GM19328 (cell line): Measurements from ENCODE around the gene B4GALT3.

Source experiments
- ATAC-seq: cut with Tn5 transposase; IDR thresholded peaks from one replicate; pipeline ENCODE4 v1.9.1; 2021; ENCODE audit warnings: mild to moderate bottlenecking, moderate library complexity; ENCODE audit not compliant: unreplicated experiment

The B4GALT3 gene

DNA sequence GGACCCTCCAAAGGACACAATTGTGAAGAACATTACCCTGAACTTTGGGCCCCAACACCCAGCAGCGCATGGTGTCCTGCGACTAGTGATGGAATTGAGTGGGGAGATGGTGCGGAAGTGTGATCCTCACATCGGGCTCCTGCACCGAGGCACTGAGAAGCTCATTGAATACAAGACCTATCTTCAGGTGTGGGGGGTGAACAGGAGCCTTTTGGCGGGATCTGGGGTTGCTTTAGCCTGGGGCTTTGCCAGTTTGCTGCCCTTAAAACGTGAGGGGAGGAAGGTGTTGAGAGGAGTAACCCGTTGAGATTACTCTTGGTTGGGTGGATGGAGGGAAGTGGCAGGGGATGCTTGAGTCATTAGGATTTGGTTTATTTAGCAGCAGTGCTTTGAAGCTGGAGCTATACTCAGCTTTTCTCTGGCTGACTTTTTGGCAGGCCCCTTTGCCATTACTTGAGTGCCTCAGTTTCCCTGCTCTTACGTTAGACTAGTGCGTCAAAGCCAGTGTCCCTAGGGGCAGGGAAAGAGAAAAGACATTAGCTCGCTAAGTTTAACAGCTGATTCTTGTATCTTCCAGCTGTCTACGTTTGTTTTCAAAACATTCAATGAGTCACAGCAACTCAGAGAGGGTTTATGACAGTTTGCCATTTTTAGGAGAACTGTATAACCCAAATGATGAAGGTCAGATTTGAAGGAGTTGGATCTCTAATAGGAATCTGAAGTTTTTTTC is 29.3 kb upstream of the B4GALT3 start:
- no peak for ATAC-seq

DNA sequence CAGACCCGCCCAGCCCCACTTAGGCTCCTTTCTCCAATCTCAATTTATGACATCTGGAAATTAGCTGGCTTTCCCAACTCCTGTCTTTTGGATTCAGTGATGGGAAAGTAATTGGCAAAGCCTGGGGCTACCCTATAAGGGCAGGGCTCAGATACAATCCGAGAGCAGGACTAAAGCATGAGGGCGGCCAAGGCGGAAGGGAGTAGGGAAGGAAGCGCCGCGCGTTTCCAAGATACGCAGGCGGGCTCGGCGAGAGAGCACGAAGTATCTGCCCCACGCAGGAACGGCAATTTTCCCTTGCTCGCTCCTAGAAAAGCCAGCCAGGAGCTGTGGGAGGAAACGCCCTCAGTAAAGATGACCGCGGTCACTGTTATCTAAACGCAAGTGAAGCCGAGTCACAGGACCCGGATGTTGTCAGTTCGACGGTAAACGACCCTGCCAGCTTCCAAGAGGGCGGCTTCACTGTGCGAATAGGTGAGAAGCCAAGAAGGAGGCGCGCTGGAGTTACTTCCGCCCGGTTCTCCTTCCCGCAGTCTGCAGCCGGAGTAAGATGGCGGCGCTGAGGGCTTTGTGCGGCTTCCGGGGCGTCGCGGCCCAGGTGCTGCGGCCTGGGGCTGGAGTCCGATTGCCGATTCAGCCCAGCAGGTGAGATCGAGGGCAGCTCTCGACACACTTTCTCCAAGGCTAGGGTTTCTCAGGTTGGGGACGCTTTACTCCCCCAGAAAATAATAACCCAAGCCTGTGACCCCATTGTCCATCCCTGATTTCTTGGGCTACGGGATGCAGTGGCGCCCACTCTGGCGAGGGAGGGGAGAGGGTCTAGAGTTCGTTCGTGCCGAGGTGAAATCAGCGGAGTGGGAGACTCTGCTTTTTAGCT is 24.8 kb upstream of the B4GALT3 start, which contains the start of gene NDUFS2:
TSS of gene NDUFS2 (plus strand) at position 532 of the 877 bp plus-strand sequence. CDS start at position 551, 19 bp downstream.
- ATAC-seq = peak; percentile 94

DNA sequence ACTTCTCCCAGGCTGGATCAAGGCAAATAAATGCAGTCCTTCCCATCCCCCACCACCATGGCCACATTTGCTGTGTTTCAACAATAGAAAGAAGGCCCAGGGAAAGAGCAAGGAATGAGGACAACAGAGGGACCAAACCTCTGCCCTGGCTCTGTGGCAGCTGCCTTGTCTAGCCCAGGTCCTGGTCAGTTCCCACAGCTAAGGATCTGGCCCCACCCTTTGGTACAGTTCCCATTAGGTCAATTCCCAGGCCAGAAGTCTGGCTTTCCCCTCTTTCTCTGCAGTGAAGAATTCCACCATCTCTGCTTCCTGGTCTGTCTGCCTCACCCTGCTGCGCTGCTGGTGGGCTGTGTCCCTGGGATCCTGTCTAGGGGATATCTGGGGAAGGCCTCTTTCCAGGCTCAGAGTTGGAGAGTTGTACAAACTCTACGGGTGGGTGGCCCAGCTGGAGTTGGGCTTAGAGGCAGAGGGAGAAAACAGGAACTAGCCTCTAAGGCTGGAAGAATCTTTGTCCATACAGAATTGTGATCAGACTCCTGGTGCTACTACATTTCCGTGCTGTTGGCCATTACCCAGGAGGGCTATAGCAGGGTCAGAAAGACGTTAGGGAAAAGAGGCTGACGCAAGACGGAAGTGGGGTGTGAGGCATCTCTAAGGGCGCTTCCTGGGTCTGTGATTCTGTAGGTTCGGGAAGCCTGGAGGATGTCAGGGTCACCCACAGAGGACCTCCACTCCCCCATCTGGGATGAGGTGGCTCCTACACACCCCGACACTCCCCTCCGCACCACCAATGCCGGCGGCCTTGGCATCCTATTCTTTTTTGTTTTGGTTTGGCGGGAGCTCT is 23.9 kb upstream of the B4GALT3 start:
- no peak for ATAC-seq

- ATAC-seq = no peak
Observed at GRCh38 chr1:161200421-161200991, 23.2 kb upstream of the B4GALT3 start.

DNA sequence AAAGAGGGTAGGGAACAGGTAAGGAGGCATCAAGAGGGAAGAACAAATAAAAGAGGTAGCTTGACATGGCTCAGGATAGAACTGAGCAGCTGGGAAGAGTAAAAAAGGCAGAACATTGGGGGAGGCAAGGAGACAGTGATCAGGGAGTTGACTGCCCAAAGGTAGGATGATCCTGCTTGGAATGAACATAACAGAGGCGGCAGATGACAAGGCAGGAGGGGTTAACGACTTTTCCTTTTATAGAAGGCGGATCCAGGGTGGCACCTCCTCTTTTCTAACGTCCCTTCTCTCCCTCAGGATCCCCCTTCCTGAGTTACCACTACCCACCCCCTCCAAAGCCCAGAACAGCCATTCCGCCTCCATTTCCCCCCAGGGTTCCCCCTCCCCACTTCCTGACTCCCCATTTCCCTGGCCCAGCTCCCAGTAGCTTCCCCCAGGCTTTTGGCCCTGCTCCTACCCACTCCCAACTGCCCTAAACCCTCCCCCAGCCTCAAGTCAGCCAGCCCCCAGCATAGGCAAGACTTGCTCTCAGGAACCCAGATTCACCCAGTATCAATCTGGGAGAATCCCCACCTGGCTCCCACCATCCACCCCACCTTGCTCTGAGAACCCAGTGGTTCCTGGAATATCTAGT is 22.3 kb upstream of the B4GALT3 start:
- ATAC-seq = no peak

DNA sequence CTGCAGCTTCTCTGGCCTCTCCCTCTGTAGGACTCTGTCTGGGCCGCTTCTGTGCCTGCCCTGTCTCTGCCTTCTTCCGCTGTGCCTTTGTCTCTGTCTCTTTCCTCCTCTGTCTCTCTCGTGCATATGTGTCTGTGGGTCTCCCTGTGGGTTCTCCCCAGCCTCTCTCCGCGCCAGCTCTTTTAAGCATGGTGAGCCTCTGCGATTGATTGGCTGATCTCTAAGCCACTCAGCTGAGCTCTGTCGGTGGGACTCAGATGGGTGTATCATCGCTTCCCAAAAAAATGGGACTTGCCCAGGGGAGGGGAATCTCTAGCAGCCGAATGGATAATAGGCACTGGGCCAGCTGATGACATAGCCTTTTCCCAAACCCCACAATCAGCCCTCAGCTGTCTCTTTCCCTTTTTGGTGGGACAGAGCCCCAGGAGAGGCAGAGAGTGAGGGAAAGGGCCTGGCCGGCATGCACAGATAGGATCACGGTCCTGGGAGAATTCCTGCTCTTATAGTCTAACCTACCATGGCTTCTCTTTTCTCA is 21.7 kb upstream of the B4GALT3 start, which contains the start of gene ADAMTS4:
TSS of gene ADAMTS4 (minus strand) at position 158 of the 535 bp plus-strand sequence. CDS start 427 bp downstream, outside the sequence.
- ATAC-seq = no peak

DNA sequence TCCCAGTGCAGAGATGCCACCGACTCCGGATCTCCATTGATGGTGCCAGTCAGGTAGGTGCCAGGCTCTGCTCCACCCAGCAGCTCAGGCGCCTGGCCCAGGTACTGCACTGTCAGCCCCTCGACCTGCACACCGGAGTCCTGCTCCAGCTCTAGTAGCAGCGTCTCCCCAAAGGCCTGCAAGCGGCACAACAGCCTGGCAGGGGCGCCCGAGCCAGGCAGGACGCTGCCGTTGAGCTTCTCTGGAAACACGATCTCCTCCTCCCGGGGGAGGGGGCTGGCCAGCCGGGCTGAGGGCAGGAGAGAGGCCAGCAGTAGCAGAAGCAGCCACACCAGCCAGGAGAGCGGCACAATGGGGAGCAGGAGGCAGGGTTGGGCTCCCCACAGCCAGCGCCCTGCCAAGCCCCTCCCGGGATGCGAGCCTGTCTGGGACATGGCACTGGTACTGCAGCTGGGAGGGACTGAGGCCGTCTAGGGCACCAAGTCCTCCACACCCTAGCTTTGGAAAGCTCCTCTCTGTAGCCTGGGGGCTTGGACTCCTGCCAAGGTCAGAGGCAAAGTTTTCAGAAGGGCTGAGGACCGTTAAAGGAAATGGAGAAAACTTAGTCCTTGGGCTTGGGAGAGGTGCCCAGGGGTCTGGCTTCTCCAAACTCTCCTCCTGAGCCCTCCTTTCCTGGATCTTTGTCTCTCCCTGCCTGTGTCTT is 21.0 kb upstream of the B4GALT3 start:
- ATAC-seq = no peak

- no peak for ATAC-seq
Observed at GRCh38 chr1:161197560-161198193, 20.4 kb upstream of the B4GALT3 start.

GRCh38 chr1:161196521-161197451 is 19.5 kb upstream of the B4GALT3 start:
- ATAC-seq = no peak

DNA sequence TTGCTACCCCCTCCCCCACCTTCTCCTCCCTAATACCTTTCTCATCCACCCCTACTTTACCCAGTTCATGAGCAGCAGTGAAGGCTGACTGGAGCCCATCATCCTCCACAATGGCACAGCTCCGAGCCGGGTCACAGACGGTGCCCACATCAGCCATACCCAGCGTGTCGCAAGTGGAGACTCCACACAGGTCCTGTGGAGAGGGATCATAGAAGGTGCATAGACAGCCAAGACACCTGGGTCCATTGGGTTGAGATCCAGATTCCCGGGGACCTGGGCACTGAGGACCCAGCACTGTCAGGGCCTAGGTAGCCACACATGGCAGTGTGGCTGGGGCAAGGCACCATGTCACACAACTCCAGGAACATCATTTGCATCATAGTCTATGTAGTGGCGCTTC is 18.8 kb upstream of the B4GALT3 start:
- ATAC-seq = no peak

- ATAC-seq = peak; percentile 54
Observed at GRCh38 chr1:161195171-161195570, 17.9 kb upstream of the B4GALT3 start.

GRCh38 chr1:161193561-161194235 is 16.4 kb upstream of the B4GALT3 start:
- ATAC-seq = no peak

DNA sequence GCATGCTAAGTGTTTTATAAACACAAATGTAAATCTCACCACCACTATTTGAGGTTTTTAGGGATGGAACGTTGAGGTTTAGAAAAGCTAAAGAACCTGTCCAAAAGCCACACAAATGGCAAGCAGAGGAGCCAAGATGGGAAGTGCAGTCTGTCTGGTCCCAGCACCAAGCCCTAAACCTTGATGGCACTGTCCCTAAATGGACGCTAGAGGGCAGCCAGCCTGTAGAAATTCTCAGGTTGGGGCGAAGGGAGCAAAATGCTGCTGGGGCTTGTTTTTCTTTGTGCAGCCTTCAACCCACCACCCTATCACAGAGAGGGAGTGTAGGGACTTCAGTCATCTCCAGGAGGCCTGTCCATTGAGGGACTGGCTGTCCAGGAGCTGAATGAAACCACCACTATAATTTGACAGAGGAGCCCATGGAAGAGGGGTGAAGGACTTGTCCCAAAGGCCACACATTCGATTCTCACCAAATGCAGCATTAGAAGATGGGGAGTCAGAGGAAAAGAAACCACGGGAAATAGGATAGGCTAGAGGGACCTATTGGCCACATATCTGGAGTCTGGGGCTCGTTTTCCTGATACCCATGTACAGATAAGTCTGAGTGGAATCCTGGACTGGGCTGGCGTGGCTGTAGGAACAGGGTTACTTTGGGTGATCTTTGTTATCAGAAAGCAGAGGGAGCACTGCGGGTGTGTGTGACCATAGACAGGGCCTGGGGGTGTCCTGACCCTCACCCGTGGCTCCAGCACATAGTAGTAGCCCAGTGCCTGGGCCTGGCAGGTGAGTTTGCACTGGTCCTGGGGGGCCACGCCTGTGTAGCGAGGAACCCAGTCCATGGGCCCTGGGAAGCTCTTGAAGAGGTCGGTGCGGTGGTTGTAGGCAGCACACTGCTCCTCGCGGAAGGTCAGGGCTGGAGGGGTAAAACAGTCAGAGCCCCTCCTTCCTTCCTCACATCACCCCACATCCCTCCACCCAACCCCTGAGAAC is 15.5 kb upstream of the B4GALT3 start:
- ATAC-seq = no peak

DNA sequence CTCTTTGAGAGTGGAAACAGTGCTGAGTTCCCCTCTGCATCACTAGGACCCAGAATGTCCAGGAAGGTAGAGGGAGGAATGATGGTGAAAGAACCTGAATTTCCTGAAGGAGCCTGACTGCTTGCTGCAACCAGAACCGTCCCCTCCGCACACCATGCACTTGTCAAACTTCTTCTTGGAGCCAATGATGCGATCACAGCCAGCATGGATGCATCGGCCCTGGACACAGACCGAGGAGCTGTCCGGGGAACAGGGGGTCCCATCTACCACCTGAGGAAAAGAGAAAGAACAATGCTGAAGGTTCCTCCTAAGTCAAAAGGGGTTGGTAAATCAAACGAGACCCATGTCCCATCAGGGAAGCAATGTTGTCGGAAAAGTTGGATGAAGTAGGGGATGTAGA is 14.7 kb upstream of the B4GALT3 start:
- ATAC-seq = no peak

- no peak for ATAC-seq
Observed at GRCh38 chr1:161190962-161191521, 13.7 kb upstream of the B4GALT3 start.

GRCh38 chr1:161189036-161189435 is 11.7 kb upstream of the B4GALT3 start:
- ATAC-seq = no peak
